Uterus (tissue), 2 donors: ENCODE results near the gene ATXN10.

Experiments used
- CTCF ChIP-seq, 4 experiments: fragments of 200-600 bp in 2 of 4; fragments of 450-650 bp in 2 of 4; sonication (generic) in 2 of 4; IDR thresholded peaks; one replicate each; pipeline ENCODE4 v1.5.1; 2016 to 2019; ENCODE audit warnings: antibody characterized with exemption in 4 of 4, mild to moderate bottlenecking in 2 of 4, moderate library complexity in 1 of 4
- POLR2A ChIP-seq, 2 donors: fragments of 450-650 bp; IDR thresholded peaks; one replicate each; pipeline ENCODE4 v1.6.1; 2016; ENCODE audit warnings: antibody characterized with exemption in 2 of 2, mild to moderate bottlenecking in 1 of 2, moderate library complexity in 1 of 2

GRCh38 chr22:45731798-45732495 is 60.3 kb downstream of the ATXN10 start:
- TF ChIP-seq POLR2A (IDR thresholded peaks at IDR 0.05), result no peak
- peak in 3 of 4 experiments; percentile 16 to 35 (median 18) for TF ChIP-seq CTCF (IDR thresholded peaks at IDR 0.05)
